Natural killer cell treated with Interleukin-12 subunit alpha and Interleukin-12 subunit beta and Interleukin-15 and Interleukin-18, amount 100 ng/mL, for 72 hours (primary cell): ENCODE measurements around the gene HMX1. TPM values are rescaled to one million over a fixed set of nuclear protein-coding genes. Genes with fewer than 3 reads are reported as not detected.

Source experiments
- ATAC-seq, 2 donors: fragments of 150-1000 bp; cut with Tn5 transposase in 1 of 2; sonication (Bioruptor Pico), chemical (Tn5 transposase) in 1 of 2; 2 replicates each; pipeline ENCODE4 v1.10.0; 2021
- DNase-seq: peaks from one replicate; pipeline ENCODE4 v3.0.0; 2022; ENCODE audit warnings: low spot score
- H3K27ac Mint-ChIP-seq, 2 donors: 1 replicate in 1 of 2; 2 replicates in 1 of 2; pipeline ENCODE4 v1.8.0; 2022; ENCODE audit warnings: mixed read lengths in 2 of 2, mild to moderate bottlenecking in 1 of 2, moderate library complexity in 1 of 2
- H3K27me3 Mint-ChIP-seq, 2 donors: 1 replicate in 1 of 2; 2 replicates in 1 of 2; pipeline ENCODE4 v1.8.0; 2022; ENCODE audit warnings: mixed read lengths in 2 of 2
- H3K36me3 Mint-ChIP-seq: one replicate; pipeline ENCODE4 v1.8.0; 2022; ENCODE audit warnings: mixed read lengths
- H3K4me1 Mint-ChIP-seq, 2 donors: 1 replicate in 1 of 2; 2 replicates in 1 of 2; pipeline ENCODE4 v1.8.0; 2022; ENCODE audit warnings: low read depth in 2 of 2, mixed read lengths in 2 of 2, mild to moderate bottlenecking in 1 of 2
- H3K4me3 Mint-ChIP-seq: one replicate; pipeline ENCODE4 v1.8.0; 2022; ENCODE audit warnings: mixed read lengths
- H3K9me3 Mint-ChIP-seq: 2 replicates; pipeline ENCODE4 v1.8.0; 2022; ENCODE audit warnings: mixed read lengths
- total RNA-seq, 2 donors: library from RNA; stranded (reverse); gene quantifications; one replicate each; pipeline ENCODE4 v1.2.3, GENCODE V29; 2022

The HMX1 gene
- total RNA-seq, 2 donors from 2014 or later, result not detected

DNA sequence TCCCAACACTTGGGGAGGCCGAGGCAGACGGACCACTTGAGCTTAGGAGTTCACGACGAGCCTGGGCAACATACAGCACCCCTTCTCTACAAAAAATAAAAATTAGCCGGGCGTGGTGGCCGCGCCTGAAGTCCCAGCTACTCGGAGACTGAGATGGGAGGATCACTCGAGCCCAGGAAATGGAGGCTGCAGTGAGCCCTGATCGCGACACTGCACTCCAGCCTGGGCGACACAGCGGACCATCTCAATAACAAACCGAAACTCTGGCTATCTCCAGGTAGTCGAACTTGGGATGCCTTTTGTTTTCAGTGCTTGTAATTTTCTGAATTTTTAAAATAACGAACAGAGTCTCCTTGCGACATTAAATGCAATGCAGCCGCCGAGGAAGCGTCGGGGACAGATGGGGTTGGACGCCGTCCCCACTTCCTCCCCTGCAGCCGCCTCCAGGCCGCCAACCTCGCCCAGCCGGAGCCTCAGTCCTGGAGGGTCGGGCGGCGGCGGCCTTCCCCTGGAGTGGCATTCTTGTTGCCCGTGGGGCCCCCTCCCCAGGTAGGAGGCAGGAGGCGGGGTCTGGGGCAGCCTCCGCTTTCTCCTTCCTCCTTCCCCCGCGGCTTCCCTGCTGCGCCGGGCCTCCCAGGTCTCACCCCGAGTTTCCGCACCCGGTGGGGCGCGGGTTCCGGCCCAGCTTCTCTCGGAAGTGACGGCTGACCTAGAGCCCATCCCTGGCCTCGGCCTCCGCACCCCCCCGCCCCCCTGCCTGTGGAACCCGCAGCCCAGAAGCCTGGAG is 14.6 kb downstream of the HMX1 start:
- Mint-ChIP-seq H3K27ac (no peak overlapping the region), H3K36me3 (peaks cover 6% of the 10 kb centered on the region), H3K9me3 (no peaks in the 10 kb centered on the region), H3K27me3 (peaks cover 28 to 36% of the 10 kb centered on the region in 2 donors), H3K4me3 (peak overlapping the region; percentile 66), H3K4me1 (peaks cover 11 to 15% of the 10 kb centered on the region in 2 donors)
- ATAC-seq (peak in 1 of 2 donors; percentile 52), DNase-seq (no peak)

DNA sequence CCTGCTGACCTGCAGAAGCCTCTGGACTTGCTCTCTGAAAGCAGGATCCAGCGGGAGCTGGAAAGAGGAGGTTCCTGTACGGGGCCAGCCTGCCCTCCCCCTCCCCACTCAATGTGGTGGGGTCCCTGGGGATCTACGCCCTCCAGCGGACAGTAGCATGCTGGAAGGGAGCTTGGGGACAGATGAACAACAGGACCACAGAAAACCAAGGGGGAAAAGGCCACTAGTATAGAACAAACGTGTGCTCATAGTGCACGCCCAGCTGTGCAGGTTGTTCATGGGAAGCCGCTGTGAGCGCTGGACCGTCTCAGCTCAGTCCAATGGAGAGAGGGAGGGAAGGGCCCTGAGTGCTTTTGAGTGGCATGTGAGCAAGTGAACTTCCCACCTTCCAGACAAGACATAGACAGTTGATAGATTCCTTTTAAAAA is 15.8 kb downstream of the HMX1 start:
- ATAC-seq (no peak), DNase-seq (no peak)
- Mint-ChIP-seq H3K36me3 (peaks cover 6% of the 10 kb centered on the region), H3K9me3 (no peaks in the 10 kb centered on the region), H3K4me1 (peaks cover 11 to 15% of the 10 kb centered on the region in 2 donors), H3K27ac (no peak overlapping the region), H3K4me3 (peak overlapping the region; percentile 57), H3K27me3 (peaks cover 25 to 36% of the 10 kb centered on the region in 2 donors)

DNA sequence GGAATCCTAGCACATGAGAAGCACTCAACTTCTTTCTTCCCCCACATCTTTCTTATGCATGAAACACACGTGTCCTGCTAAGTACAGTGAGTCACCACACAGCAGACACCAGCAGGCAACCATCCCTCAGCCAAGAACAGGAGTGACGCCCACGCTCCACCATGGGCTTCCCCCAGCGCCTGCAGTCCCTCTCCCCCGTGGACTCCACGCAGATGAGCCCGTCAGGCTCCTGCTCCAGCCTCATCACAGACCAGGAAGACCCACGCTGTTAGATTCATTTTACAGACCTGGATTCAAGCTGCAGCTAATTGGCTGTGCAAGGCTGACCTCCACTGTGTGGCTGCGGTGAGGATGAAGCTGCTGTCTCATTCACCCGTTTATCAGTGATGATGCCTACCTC is 16.7 kb downstream of the HMX1 start:
- no peak overlapping the region for H3K27ac Mint-ChIP-seq
- H3K27me3 Mint-ChIP-seq, result peaks cover 23 to 36% of the 10 kb centered on the region in 2 donors
- no peaks in the 10 kb centered on the region for H3K9me3 Mint-ChIP-seq
- H3K36me3 Mint-ChIP-seq, result peaks cover 6% of the 10 kb centered on the region
- H3K4me3 Mint-ChIP-seq, result no peak overlapping the region
- no peak for ATAC-seq
- DNase-seq, result no peak
- peaks cover 11 to 15% of the 10 kb centered on the region in 2 donors for H3K4me1 Mint-ChIP-seq

DNA sequence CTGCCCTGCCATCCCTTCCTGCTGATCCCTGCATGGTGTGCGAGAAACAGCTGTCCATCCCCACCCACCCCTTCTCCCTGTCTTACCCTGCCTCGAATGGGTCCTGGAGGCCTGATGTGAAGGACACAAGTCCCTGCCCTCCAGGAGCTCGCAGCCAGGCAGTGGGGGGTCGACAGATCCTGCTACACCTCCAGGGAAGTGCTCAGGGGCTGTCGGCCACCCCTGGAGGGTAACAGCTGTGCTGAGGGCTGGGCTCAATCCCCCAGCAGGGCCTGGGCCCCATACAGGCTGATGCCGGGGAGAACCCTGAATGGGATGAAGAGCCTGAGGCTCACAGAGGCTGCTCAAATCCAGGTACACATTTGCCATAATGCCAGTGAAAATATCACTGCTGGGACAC is 17.6 kb downstream of the HMX1 start:
- DNase-seq, result no peak
- Mint-ChIP-seq H3K27me3 (peaks cover 19 to 36% of the 10 kb centered on the region in 2 donors), H3K36me3 (peaks cover 6% of the 10 kb centered on the region), H3K27ac (no peak overlapping the region), H3K4me1 (peaks cover 11 to 15% of the 10 kb centered on the region in 2 donors), H3K4me3 (no peak overlapping the region), H3K9me3 (no peaks in the 10 kb centered on the region)
- ATAC-seq, result no peak

DNA sequence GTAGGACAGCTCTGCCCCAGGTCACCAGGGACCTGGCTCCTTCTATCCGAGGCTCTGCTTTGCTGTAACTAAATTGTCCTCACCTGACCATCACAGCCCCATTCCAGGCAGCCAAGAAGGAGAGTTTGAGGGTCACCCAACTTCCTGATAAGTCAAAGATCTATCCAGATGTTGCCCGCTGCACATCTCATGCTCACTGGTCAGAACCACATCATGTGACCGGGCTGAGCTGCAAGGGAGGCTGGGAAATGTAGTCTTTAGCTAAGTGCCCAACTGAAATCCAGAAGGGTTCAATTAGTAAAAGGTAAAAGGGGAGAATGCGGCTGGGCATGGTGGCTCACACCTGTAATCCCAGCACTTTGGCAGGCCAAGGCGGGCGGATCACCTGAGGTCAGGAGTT is 18.4 kb downstream of the HMX1 start:
- Mint-ChIP-seq H3K4me1 (peaks cover 11 to 15% of the 10 kb centered on the region in 2 donors), H3K36me3 (peaks cover 6% of the 10 kb centered on the region), H3K27ac (no peak overlapping the region), H3K4me3 (no peak overlapping the region), H3K27me3 (peaks cover 23 to 43% of the 10 kb centered on the region in 2 donors), H3K9me3 (no peaks in the 10 kb centered on the region)
- DNase-seq (no peak), ATAC-seq (no peak)

DNA sequence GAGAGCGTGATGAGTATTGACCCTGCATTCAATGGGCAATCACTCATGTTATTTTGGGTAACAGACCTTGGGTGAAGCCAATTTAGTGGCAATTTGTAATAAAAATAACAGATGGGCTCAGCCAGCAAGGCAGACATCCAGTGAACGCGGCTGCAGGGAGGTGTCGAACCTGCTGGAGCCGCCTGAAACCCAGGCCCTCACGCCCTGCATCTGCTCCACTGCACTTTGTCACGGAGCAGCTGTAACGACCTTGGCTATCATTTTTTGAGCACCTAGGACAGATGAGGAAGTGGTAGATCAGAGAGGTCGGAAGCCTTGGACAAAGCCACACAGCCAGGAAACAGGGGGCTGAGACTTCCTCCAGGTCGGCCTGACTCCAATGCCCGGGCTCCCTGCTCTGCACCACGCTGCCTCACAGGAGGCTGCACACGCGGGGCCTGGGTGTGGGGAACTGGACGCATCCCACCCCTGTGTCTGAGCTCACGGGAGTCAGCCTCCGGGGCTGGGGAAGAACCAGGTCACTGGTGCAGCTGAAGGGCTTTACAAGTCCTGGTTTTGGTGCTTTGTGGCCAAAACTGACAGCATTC is 19.4 kb downstream of the HMX1 start:
- Mint-ChIP-seq H3K4me3 (no peak overlapping the region), H3K27ac (no peak overlapping the region), H3K27me3 (peaks cover 20 to 45% of the 10 kb centered on the region in 2 donors), H3K4me1 (peaks cover 11 to 12% of the 10 kb centered on the region in 2 donors), H3K9me3 (no peaks in the 10 kb centered on the region), H3K36me3 (peaks cover 6% of the 10 kb centered on the region)
- no peak for ATAC-seq
- DNase-seq, result peak; percentile 50

DNA sequence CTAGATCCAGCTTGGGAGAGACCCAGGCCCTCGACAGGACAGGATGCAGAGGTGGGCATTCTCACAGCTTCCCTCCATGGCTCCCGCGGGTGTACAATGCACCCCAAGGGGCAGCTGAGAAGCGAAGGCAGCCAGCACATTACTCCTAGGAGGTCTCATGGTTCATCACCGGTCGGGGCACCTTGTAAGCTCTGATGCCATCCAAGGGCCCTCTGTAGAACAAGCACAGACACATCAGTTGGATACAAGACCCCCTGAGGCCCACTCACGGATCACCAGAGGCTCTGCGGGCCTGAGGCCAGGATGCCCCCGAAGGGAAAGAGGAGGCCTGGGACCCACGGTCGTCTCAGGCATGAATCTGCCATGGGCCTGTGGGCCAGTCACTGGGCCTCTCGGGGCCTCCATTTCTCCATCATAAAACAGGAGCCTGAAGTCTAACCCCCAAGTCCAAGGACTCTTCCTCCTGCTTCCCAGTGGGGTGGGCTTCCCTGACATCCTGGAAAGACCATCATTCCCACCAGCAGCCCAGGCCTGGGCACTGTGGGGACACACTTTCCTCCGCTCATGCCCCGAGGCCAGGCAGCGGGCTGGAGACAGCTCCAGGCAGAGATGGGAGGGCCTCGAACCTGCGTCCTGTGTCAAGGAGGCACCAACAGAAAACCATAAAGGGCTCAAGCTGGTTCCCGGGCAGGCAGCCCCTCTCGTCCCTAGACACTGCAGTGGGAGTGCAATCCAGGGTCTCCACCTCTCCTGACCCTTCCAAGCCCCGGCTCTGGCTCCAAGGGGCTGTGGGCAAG is 20.1 kb downstream of the HMX1 start:
- Mint-ChIP-seq H3K4me3 (no peak overlapping the region), H3K27ac (no peak overlapping the region), H3K9me3 (no peaks in the 10 kb centered on the region), H3K36me3 (peaks cover 6% of the 10 kb centered on the region), H3K4me1 (peaks cover 8 to 12% of the 10 kb centered on the region in 2 donors), H3K27me3 (peaks cover 23 to 41% of the 10 kb centered on the region in 2 donors)
- peak; percentile 54 for DNase-seq
- ATAC-seq, result no peak

DNA sequence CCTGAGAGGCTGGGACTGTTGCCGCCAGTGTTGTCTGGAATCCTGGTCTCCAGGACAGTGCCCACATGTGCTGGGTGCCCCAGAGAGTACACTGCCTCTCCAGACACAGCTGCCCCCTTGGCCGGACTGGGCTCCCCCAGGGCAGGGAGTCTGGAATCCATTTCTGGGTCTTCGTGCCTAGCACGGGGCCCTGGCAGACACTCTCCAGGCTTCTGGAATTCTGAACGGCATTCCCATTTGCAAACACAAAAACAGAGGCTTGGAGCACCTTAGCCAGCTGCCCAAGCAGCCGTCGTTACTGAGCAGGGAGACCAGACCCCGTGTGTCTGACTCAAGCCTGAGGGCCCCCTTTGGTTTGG is 20.8 kb downstream of the HMX1 start:
- H3K4me3 Mint-ChIP-seq, result no peak overlapping the region
- H3K27ac Mint-ChIP-seq, result no peak overlapping the region
- H3K9me3 Mint-ChIP-seq, result no peaks in the 10 kb centered on the region
- peaks cover under 1 to 7% of the 10 kb centered on the region in 2 donors for H3K4me1 Mint-ChIP-seq
- peaks cover 18 to 34% of the 10 kb centered on the region in 2 donors for H3K27me3 Mint-ChIP-seq
- ATAC-seq (no peak), DNase-seq (peak; percentile 54)
- peaks cover under 1% of the 10 kb centered on the region for H3K36me3 Mint-ChIP-seq

DNA sequence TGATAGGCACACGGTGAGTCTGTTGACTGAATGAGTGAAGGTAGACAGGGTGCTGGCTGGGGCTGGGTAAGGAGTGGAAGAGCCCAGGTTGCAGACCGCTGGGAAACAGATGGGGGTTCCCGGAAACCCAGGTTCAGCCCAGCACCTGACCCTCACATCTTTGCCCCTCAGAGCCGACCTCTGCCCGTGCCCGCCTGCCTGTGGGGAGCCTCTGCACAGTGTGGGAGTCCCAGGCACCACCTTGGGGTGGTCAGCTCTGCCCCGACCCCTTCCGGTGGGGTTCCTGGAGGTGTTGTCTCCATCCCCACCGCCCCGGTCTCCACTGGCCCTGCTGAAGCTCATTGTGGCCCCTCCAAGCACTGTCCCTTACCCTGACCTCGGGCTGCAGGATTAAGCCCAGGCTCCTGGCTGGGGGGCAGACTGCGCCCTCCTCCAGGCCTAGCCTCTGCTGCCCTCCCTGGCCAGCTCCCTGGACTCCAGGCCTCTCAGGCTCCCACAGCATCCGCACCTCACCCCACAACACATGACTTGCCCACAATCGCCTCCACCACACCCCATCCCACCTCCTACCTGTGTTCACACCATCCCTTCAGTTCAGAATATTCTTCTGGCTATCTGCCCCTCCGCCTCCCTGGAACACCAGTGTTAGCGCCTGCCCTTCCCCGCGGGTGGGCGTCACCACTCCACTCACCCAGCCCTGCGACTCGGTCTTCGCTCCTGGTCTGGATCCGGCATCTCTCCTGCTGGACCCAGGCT is 21.4 kb downstream of the HMX1 start:
- ATAC-seq (peak in 1 of 2 donors; percentile 10), DNase-seq (peak; percentile 38)
- no peak overlapping the region for H3K27ac Mint-ChIP-seq

DNA sequence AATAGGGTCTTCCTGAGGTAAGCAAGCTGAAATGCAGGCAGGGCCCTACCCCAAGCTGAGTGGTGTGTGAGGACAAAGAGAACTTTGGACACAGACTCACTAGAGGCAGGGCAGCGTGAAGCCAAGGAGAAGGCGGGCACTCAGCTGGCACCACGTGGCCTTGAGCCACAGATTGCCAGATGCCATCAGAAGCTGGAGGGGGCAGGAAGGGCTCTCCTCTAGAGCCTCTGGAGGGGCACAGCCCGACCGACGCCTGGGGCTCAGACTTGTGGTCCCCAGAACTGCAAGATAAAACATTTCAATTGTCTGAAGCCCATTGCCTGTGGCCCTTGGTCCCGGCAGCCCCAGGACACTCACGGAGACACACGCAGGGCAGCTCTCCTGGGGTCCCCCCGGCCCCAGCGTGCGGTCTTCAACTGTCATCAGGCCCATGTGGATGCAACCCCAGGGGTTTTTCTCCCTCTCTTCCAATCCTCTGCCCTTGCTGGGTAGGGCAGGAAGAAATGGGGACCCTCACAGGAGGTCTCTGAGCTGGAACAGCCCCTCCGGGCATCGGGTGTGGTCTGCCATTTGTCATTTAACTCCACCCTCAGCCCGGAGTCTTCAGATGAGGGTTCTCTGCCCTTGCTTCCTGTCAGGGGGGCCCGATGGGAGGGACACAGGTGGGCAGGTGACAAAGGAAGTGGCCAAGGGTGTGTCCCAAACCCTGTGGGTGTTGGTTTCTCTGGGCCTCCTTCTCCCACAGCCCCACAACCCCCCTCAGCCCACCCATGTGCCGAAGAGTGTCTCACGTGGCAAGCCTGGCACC is 22.2 kb downstream of the HMX1 start:
- H3K36me3 Mint-ChIP-seq, result no peaks in the 10 kb centered on the region
- peak; percentile 41 for DNase-seq
- peak in 1 of 2 donors; percentile 2 for ATAC-seq
- H3K4me1 Mint-ChIP-seq, result no peaks in the 10 kb centered on the region
- H3K27ac Mint-ChIP-seq, result no peak overlapping the region
- H3K27me3 Mint-ChIP-seq, result peaks cover 8 to 24% of the 10 kb centered on the region in 2 donors
- no peak overlapping the region for H3K4me3 Mint-ChIP-seq
- no peaks in the 10 kb centered on the region for H3K9me3 Mint-ChIP-seq

More for the DNA sequence above, 21.4 kb downstream of the HMX1 start:
- Mint-ChIP-seq H3K4me1 (peaks cover 0 to 5% of the 10 kb centered on the region in 2 donors), H3K9me3 (no peaks in the 10 kb centered on the region), H3K36me3 (no peaks in the 10 kb centered on the region), H3K27me3 (peaks cover 16 to 29% of the 10 kb centered on the region in 2 donors), H3K4me3 (no peak overlapping the region)

DNA sequence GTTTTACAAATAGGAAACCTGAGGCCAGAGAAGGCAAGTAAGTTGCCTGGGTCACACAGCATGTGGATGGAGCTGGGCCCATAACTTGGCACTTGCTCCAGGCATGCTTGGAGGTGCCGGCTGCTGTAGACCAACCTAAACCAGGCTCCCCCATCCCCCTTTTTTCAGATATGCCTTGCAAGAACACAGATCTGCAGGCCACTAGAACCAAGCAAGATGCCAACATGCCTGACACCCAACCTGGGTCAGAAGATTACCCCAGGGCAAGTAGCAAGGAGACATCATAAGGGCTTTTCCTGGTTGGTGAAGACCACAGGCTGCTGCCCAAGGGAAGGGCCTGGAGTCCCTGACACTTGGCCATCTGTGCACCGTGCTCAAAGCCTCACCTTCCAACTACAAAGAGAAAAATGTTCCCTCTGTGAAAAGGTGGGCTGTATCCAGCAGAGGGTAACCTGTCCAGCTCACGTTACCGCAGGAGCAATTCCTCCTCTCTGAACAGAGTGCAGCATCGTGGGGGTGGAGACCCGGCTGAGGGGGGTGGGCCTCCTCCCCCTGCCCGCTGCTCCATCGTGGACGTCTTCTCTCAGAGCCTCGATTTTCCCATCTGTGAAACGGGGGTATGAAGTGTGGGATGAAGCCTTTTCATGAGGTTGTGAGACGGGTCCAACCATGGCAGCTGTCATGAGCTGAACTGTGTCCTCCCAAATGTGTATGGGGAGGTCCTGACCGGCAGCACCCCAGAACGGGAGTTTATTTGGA is 23.0 kb downstream of the HMX1 start:
- H3K27ac Mint-ChIP-seq, result no peak overlapping the region

DNA sequence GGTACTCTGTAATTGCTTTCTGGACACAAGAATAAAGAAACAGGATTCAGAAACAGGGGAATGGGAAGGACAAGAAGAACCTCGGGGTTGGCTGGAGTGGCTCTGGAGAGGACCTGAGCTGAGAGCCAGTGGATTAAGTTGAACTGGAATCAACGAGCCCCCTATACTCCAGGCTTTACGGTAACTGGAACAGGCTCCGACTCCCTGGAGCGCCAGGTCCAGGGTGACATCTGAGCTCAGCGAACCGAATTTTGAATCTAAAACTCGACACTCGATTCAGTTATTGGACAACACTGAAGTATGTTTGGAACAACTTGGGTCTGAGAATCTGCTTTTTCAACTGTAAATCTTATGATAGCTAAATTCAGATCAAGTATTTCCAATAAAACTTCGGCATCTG is 23.9 kb downstream of the HMX1 start:
- DNase-seq (no peak), ATAC-seq (no peak)
- Mint-ChIP-seq H3K4me1 (no peaks in the 10 kb centered on the region), H3K27ac (no peak overlapping the region), H3K36me3 (no peaks in the 10 kb centered on the region), H3K27me3 (peaks cover 7 to 19% of the 10 kb centered on the region in 2 donors), H3K9me3 (no peaks in the 10 kb centered on the region), H3K4me3 (no peak overlapping the region)

More for the DNA sequence above, 23.0 kb downstream of the HMX1 start:
- H3K27me3 Mint-ChIP-seq, result peaks cover 7 to 25% of the 10 kb centered on the region in 2 donors
- H3K9me3 Mint-ChIP-seq, result no peaks in the 10 kb centered on the region
- DNase-seq, result no peak
- H3K36me3 Mint-ChIP-seq, result no peaks in the 10 kb centered on the region
- H3K4me1 Mint-ChIP-seq, result no peaks in the 10 kb centered on the region
- H3K4me3 Mint-ChIP-seq, result no peak overlapping the region
- ATAC-seq, result no peak
